Measurements from ENCODE around the gene TENM4. TPM values are rescaled to one million over a fixed set of nuclear protein-coding genes. Genes with fewer than 3 reads are reported as not detected.

The TENM4 gene
- total RNA-seq, 2 donors from 2014 or later: 68.2 to 130 TPM

GRCh38 chr11:79157738-79158137 lies 283.1 kb downstream of the TENM4 start:
- H3K9ac ChIP-seq (ENCODE audit: extremely low read depth, low read length, poor library complexity, severe bottlenecking): no peak overlapping the region
- no peak overlapping the region for H3K27ac Mint-ChIP-seq
- no peaks in the 10 kb centered on the region for H3K4me1 Mint-ChIP-seq
- H3K4me1 ChIP-seq (ENCODE audit: control insufficient read depth, insufficient read depth, low read length): no peaks in the 10 kb centered on the region
- no peaks in the 10 kb centered on the region for H3K36me3 ChIP-seq (ENCODE audit: control insufficient read depth, insufficient read depth, low read length)
- no peak overlapping the region for H3K27ac ChIP-seq (ENCODE audit: low read depth, low read length)
- no peaks in the 10 kb centered on the region for H3K9me3 ChIP-seq (ENCODE audit: control insufficient read depth, low read length)
- H3K36me3 Mint-ChIP-seq (ENCODE audit: low read depth): peaks cover 12% of the 10 kb centered on the region
- peak; percentile 22 for DNase-seq
- no peak overlapping the region for H3K4me3 Mint-ChIP-seq
- no peaks in the 10 kb centered on the region for H3K9me3 Mint-ChIP-seq
- H3K4me3 ChIP-seq (ENCODE audit: low read length): no peak overlapping the region
- 86 to 94% methylated on average over 4 of the region's 4 CpGs for WGBS, 2 experiments (ENCODE audit: insufficient coverage in 1 of 2, insufficient read length in 1 of 2)
- TF ChIP-seq CTCF (conservative IDR thresholded peaks at IDR 0.05): no peak
- H3K27me3 Mint-ChIP-seq (ENCODE audit: insufficient read depth): no peaks in the 10 kb centered on the region
- no peaks in the 10 kb centered on the region for H3K27me3 ChIP-seq (ENCODE audit: control insufficient read depth, insufficient read depth, low read length, poor library complexity, severe bottlenecking)

GRCh38 chr11:79156031-79156430 lies 284.8 kb downstream of the TENM4 start:
- Mint-ChIP-seq H3K4me1 (no peaks in the 10 kb centered on the region), H3K4me3 (no peak overlapping the region), H3K36me3 (ENCODE audit: low read depth) (peaks cover 12% of the 10 kb centered on the region), H3K9me3 (no peaks in the 10 kb centered on the region), H3K27me3 (ENCODE audit: insufficient read depth) (no peaks in the 10 kb centered on the region), H3K27ac (no peak overlapping the region)
- Histone ChIP-seq H3K9ac (ENCODE audit: extremely low read depth, low read length, poor library complexity, severe bottlenecking) (no peak overlapping the region), H3K36me3 (ENCODE audit: control insufficient read depth, insufficient read depth, low read length) (no peaks in the 10 kb centered on the region), H3K27me3 (ENCODE audit: control insufficient read depth, insufficient read depth, low read length, poor library complexity, severe bottlenecking) (no peaks in the 10 kb centered on the region), H3K9me3 (ENCODE audit: control insufficient read depth, low read length) (no peaks in the 10 kb centered on the region), H3K4me1 (ENCODE audit: control insufficient read depth, insufficient read depth, low read length) (no peaks in the 10 kb centered on the region), H3K4me3 (ENCODE audit: low read length) (no peak overlapping the region), H3K27ac (ENCODE audit: low read depth, low read length) (no peak overlapping the region)
- WGBS, 2 experiments (ENCODE audit: insufficient coverage in 1 of 2, insufficient read length in 1 of 2): 89 to 96% methylated on average over 6 of the region's 6 CpGs
- TF ChIP-seq CTCF (conservative IDR thresholded peaks at IDR 0.05): no peak
- DNase-seq: peak; percentile 23

GRCh38 chr11:79155237-79155636 lies 285.6 kb downstream of the TENM4 start:
- Histone ChIP-seq H3K9me3 (ENCODE audit: control insufficient read depth, low read length) (no peaks in the 10 kb centered on the region), H3K4me1 (ENCODE audit: control insufficient read depth, insufficient read depth, low read length) (no peaks in the 10 kb centered on the region), H3K36me3 (ENCODE audit: control insufficient read depth, insufficient read depth, low read length) (no peaks in the 10 kb centered on the region), H3K27ac (ENCODE audit: low read depth, low read length) (no peak overlapping the region), H3K27me3 (ENCODE audit: control insufficient read depth, insufficient read depth, low read length, poor library complexity, severe bottlenecking) (no peaks in the 10 kb centered on the region), H3K4me3 (ENCODE audit: low read length) (no peak overlapping the region), H3K9ac (ENCODE audit: extremely low read depth, low read length, poor library complexity, severe bottlenecking) (no peak overlapping the region)
- Mint-ChIP-seq H3K4me1 (no peaks in the 10 kb centered on the region), H3K4me3 (no peak overlapping the region), H3K36me3 (ENCODE audit: low read depth) (peaks cover 12% of the 10 kb centered on the region), H3K9me3 (no peaks in the 10 kb centered on the region), H3K27ac (no peak overlapping the region), H3K27me3 (ENCODE audit: insufficient read depth) (no peaks in the 10 kb centered on the region)
- TF ChIP-seq CTCF (conservative IDR thresholded peaks at IDR 0.05): no peak
- WGBS, 2 experiments (ENCODE audit: insufficient coverage in 1 of 2, insufficient read length in 1 of 2): 100% methylated on average over 1 of the region's 3 CpGs; no CpG with 5 or more reads in 1 of the 2 experiments
- DNase-seq: no peak

Measured in endodermal cell (in vitro differentiated cells).